H1 (cell line): ENCODE measurements around the gene PDK2. TPM values are rescaled to one million over a fixed set of nuclear protein-coding genes. Genes with fewer than 3 reads are reported as not detected.

Experiments used
- ASH2L ChIP-seq: fragments of 200-600, 300-600 bp; sonication (generic); IDR thresholded peaks from one replicate; pipeline ENCODE4 v1.7.1; 2017; ENCODE audit warnings: low read length
- ATF3 ChIP-seq: IDR thresholded peaks from 2 replicates; pipeline ENCODE4 v1.6.1; 2011; ENCODE audit warnings: low read depth, mild to moderate bottlenecking, low read length; ENCODE audit not compliant: insufficient read depth
- CHD1 ChIP-seq: IDR thresholded peaks from 2 replicates; pipeline ENCODE4 v1.6.1; 2012; ENCODE audit warnings: low read depth, low read length, improper control_type of control experiment
- CREB1 ChIP-seq: IDR thresholded peaks from 2 replicates; pipeline ENCODE4 v1.6.1; 2012; ENCODE audit warnings: inconsistent platforms
- E2F6 ChIP-seq: IDR thresholded peaks from 2 replicates; pipeline ENCODE4 v1.6.1; 2012; ENCODE audit warnings: inconsistent platforms
- EGR1 ChIP-seq: IDR thresholded peaks from 2 replicates; pipeline ENCODE4 v1.6.1; 2011; ENCODE audit warnings: low read depth, low read length, borderline replicate concordance
- HDAC2 ChIP-seq, 2 experiments: fragments of 300-600 bp in 1 of 2; sonication (generic) in 1 of 2; IDR thresholded peaks; 2 replicates each; pipeline ENCODE4 v1.6.1; 2011 to 2012; ENCODE audit warnings: low read depth in 2 of 2, low read length in 2 of 2, mild to moderate bottlenecking in 2 of 2, moderate library complexity in 2 of 2, borderline replicate concordance in 1 of 2, inconsistent platforms in 1 of 2
- KDM4A ChIP-seq: IDR thresholded peaks from one replicate; pipeline ENCODE4 v1.7.1; 2012; ENCODE audit warnings: low read depth, mild to moderate bottlenecking, moderate library complexity, low read length, inconsistent platforms; ENCODE audit not compliant: severe bottlenecking
- NANOG ChIP-seq: IDR thresholded peaks from 2 replicates; pipeline ENCODE4 v1.6.1; 2011; ENCODE audit warnings: low read length, low read depth, mild to moderate bottlenecking, inconsistent platforms; ENCODE audit not compliant: insufficient read depth, poor library complexity, severe bottlenecking
- PHF8 ChIP-seq: fragments of 200-600 bp; sonication (generic); conservative IDR thresholded peaks from 2 replicates; pipeline ENCODE4 v1.7.1; 2012; ENCODE audit warnings: low read depth, mild to moderate bottlenecking, inconsistent platforms, low read length, moderate library complexity
- POLR2A ChIP-seq, 2 experiments: IDR thresholded peaks; 1 replicate in 1 of 2; 2 replicates in 1 of 2; pipeline ENCODE4 v1.6.1; 2011; ENCODE audit warnings: low read depth in 2 of 2, low read length in 2 of 2, mild to moderate bottlenecking in 2 of 2; ENCODE audit errors: control extremely low read depth in 1 of 2
- POLR2AphosphoS5 ChIP-seq: IDR thresholded peaks from 2 replicates; pipeline ENCODE4 v1.6.1; 2011; ENCODE audit warnings: low read depth, low read length
- RAD21 ChIP-seq, 2 experiments: IDR thresholded peaks in 1 of 2; conservative IDR thresholded peaks in 1 of 2; 2 replicates each; pipeline ENCODE4 v1.6.1; 2011; ENCODE audit warnings: low read depth in 2 of 2, low read length in 2 of 2, improper control_type of control experiment in 1 of 2, inconsistent platforms in 1 of 2, mild to moderate bottlenecking in 1 of 2, moderate library complexity in 1 of 2
- RBBP5 ChIP-seq: IDR thresholded peaks from 2 replicates; pipeline ENCODE4 v1.7.1; 2012; ENCODE audit warnings: low read depth, mild to moderate bottlenecking, inconsistent platforms, low read length, moderate library complexity, borderline replicate concordance
- RFX5 ChIP-seq: IDR thresholded peaks from 2 replicates; pipeline ENCODE4 v1.6.1; 2011; ENCODE audit warnings: low read depth, low read length, improper control_type of control experiment, borderline replicate concordance
- RXRA ChIP-seq: IDR thresholded peaks from 2 replicates; pipeline ENCODE4 v1.6.1; 2011; ENCODE audit warnings: low read depth, mild to moderate bottlenecking, low read length, moderate library complexity; ENCODE audit not compliant: insufficient read depth
- SP2 ChIP-seq: IDR thresholded peaks from 2 replicates; pipeline ENCODE4 v1.6.1; 2012; ENCODE audit warnings: mild to moderate bottlenecking, low read length, inconsistent platforms
- SUZ12 ChIP-seq: fragments of 200-600 bp; sonication (generic); IDR thresholded peaks from 2 replicates; pipeline ENCODE4 v1.6.1; 2012; ENCODE audit warnings: mild to moderate bottlenecking, inconsistent platforms, low read length, moderate library complexity, mixed read lengths
- TAF1 ChIP-seq: IDR thresholded peaks from 2 replicates; pipeline ENCODE4 v1.6.1; 2011; ENCODE audit warnings: mild to moderate bottlenecking, low read depth, low read length
- TBP ChIP-seq: IDR thresholded peaks from 2 replicates; pipeline ENCODE4 v1.6.1; 2011; ENCODE audit warnings: low read depth, low read length, improper control_type of control experiment
- USF2 ChIP-seq: IDR thresholded peaks from 2 replicates; pipeline ENCODE4 v1.6.1; 2011; ENCODE audit warnings: low read length, improper control_type of control experiment
- polyA plus RNA-seq, 7 experiments: library from polyadenylated mRNA; depleted of rRNA in 3 of 7; stranded (reverse) in 5 of 7; unstranded in 2 of 7; fragments of >200 nt in 5 of 7; fragments of 200-250 nt in 2 of 7; gene quantifications; 1 replicate in 5 of 7; 2 replicates in 1 of 7; 4 replicates in 1 of 7; pipeline versions ENCODE4 v1.2.1 to v1.2.3, GENCODE V29; 2011 to 2013; ENCODE audit warnings: missing spikeins in 2 of 7, mixed read lengths in 2 of 7
- total RNA-seq: library from RNA; stranded (reverse); fragmentation: NEBNext Ultra II Directional; extraction: Animal tissue kit (Norgen Biotek cat#: 25700); gene quantifications from 2 replicates; pipeline ENCODE4 v1.2.1, GENCODE V29; 2021

Gene PDK2
- total and polyA plus RNA-seq, 2 of the 8 experiments (the other 6 are each of a cell fraction or from before 2014, with no cell fraction given) = 18.3 to 121 TPM

- no peak for TF ChIP-seq RAD21 (IDR thresholded peaks at IDR 0.05 in 1 of 2, conservative IDR thresholded peaks at IDR 0.05 in 1 of 2; ENCODE audit: low read depth in 2 of 2, low read length in 2 of 2)
- TF ChIP-seq TAF1 = peak; percentile 13; the same call in 1 of the 2 replicates
- TF ChIP-seq ASH2L = peak; percentile 83
- peak; percentile 58; the same call in 1 of the 2 replicates for TF ChIP-seq PHF8
- no peak for TF ChIP-seq TBP
- TF ChIP-seq USF2 = peak; percentile 94
- no peak for TF ChIP-seq RFX5
- TF ChIP-seq ATF3 = 0 out of 2 replicates have a peak, but pooled peaks have one; percentile 57
- peak; percentile 71 for TF ChIP-seq EGR1
- TF ChIP-seq POLR2AphosphoS5 = no peak
- TF ChIP-seq SP2 = peak; percentile 57
- no peak for TF ChIP-seq NANOG
- TF ChIP-seq RBBP5 = no peak
- no peak for TF ChIP-seq SUZ12
- TF ChIP-seq HDAC2 (IDR thresholded peaks at IDR 0.05; ENCODE audit: borderline replicate concordance in 1 of 2, low read depth in 2 of 2, low read length in 2 of 2) = peak in 1 of 2 experiments; percentile 37; a peak in 2 of 4 replicates
- peak; percentile 64; the same call in 1 of the 2 replicates for TF ChIP-seq CREB1
- TF ChIP-seq RXRA = no peak
- no peak for TF ChIP-seq CHD1
- peak; percentile 77 for TF ChIP-seq KDM4A
- TF ChIP-seq E2F6 = peak; percentile 85
- no peak for TF ChIP-seq POLR2A (IDR thresholded peaks at IDR 0.05; ENCODE audit: control extremely low read depth in 1 of 2, low read depth in 2 of 2, low read length in 2 of 2)
Measured at GRCh38 chr17:50094753-50095619, at the start of gene PDK2 (continued).
